IPS-15b (cell line): ENCODE data around the gene ENPEP.
"Not testable (repeated sequence)": the region's sequence is repeated elsewhere in the genome, so short reads cannot be mapped to it uniquely, and the experiment has no call there.

ENCODE experiments used
- H3K27me3 ChIP-seq: one replicate; pipeline ENCODE4 v1.6.1; 2013; ENCODE audit warnings: low read length; ENCODE audit not compliant: control insufficient read depth, insufficient read depth
- H3K36me3 ChIP-seq: one replicate; pipeline ENCODE4 v1.6.1; 2013; ENCODE audit warnings: low read length; ENCODE audit not compliant: control insufficient read depth, insufficient read depth
- H3K4me1 ChIP-seq: one replicate; pipeline ENCODE4 v1.6.1; 2013; ENCODE audit warnings: mild to moderate bottlenecking, low read length; ENCODE audit not compliant: control insufficient read depth, insufficient read depth
- H3K4me3 ChIP-seq: one replicate; pipeline ENCODE4 v1.5.1; 2013; ENCODE audit warnings: low read depth, low read length
- H3K9ac ChIP-seq: one replicate; pipeline ENCODE4 v1.6.1; 2013; ENCODE audit warnings: low read depth, mild to moderate bottlenecking, low read length
- H3K9me3 ChIP-seq: one replicate; pipeline ENCODE4 v1.6.1; 2013; ENCODE audit warnings: mild to moderate bottlenecking, low read length; ENCODE audit not compliant: control insufficient read depth, insufficient read depth

ENPEP gene

GRCh38 chr4:110532901-110533589, 57.1 kb downstream of the ENPEP start:
- Histone ChIP-seq H3K4me3 (no peak overlapping the region), H3K4me1 (peaks cover 3% of the 10 kb centered on the region), H3K36me3 (no peaks in the 10 kb centered on the region), H3K9ac (no peak overlapping the region), H3K9me3 (no peaks in the 10 kb centered on the region), H3K27me3 (no peaks in the 10 kb centered on the region)

- no peaks in the 10 kb centered on the region for H3K27me3 ChIP-seq
- H3K9ac ChIP-seq = no peak overlapping the region
- H3K36me3 ChIP-seq = no peaks in the 10 kb centered on the region
- H3K4me3 ChIP-seq = no peak overlapping the region
- H3K4me1 ChIP-seq = peaks cover 3% of the 10 kb centered on the region
- H3K9me3 ChIP-seq = no peaks in the 10 kb centered on the region
Observed at GRCh38 chr4:110533590-110533910, 57.6 kb downstream of the ENPEP start.

GRCh38 chr4:110533940-110534339, 58.0 kb downstream of the ENPEP start:
- H3K9me3 ChIP-seq = no peaks in the 10 kb centered on the region
- H3K4me1 ChIP-seq = peaks cover 3% of the 10 kb centered on the region
- no peaks in the 10 kb centered on the region for H3K36me3 ChIP-seq
- no peak overlapping the region for H3K9ac ChIP-seq
- no peak overlapping the region for H3K4me3 ChIP-seq
- H3K27me3 ChIP-seq = no peaks in the 10 kb centered on the region

- H3K27me3 ChIP-seq = no peaks in the 10 kb centered on the region
- H3K4me3 ChIP-seq = no peak overlapping the region
- H3K9me3 ChIP-seq = no peaks in the 10 kb centered on the region
- H3K9ac ChIP-seq = no peak overlapping the region
- no peaks in the 10 kb centered on the region for H3K36me3 ChIP-seq
- H3K4me1 ChIP-seq = no peaks in the 10 kb centered on the region
Observed at GRCh38 chr4:110540581-110540980, 64.6 kb downstream of the ENPEP start.

- Histone ChIP-seq H3K4me3 (no peak overlapping the region), H3K9me3 (no peaks in the 10 kb centered on the region), H3K4me1 (no peaks in the 10 kb centered on the region), H3K9ac (no peak overlapping the region), H3K36me3 (no peaks in the 10 kb centered on the region), H3K27me3 (no peaks in the 10 kb centered on the region)
Observed at GRCh38 chr4:110540982-110541451, 65.1 kb downstream of the ENPEP start.

GRCh38 chr4:110543577-110543976, 67.6 kb downstream of the ENPEP start:
- Histone ChIP-seq H3K4me1 (no peaks in the 10 kb centered on the region), H3K9ac (no peak overlapping the region)

GRCh38 chr4:110544594-110544993, 68.6 kb downstream of the ENPEP start:
- no peaks in the 10 kb centered on the region for H3K27me3 ChIP-seq
- H3K36me3 ChIP-seq = no peaks in the 10 kb centered on the region
- H3K9me3 ChIP-seq = no peaks in the 10 kb centered on the region
- H3K9ac ChIP-seq = no peak overlapping the region
- H3K4me3 ChIP-seq = no peak overlapping the region
- H3K4me1 ChIP-seq = peaks cover 3% of the 10 kb centered on the region

More at GRCh38 chr4:110543577-110543976, 67.6 kb downstream of the ENPEP start:
- Histone ChIP-seq H3K27me3 (no peaks in the 10 kb centered on the region), H3K9me3 (no peaks in the 10 kb centered on the region), H3K4me3 (no peak overlapping the region), H3K36me3 (no peaks in the 10 kb centered on the region)

- Histone ChIP-seq H3K4me3 (no peak overlapping the region), H3K36me3 (no peaks in the 10 kb centered on the region), H3K9ac (no peak overlapping the region)
Observed at GRCh38 chr4:110550260-110550659, 74.3 kb downstream of the ENPEP start.

GRCh38 chr4:110553197-110553596, 77.2 kb downstream of the ENPEP start:
- no peak overlapping the region for H3K4me3 ChIP-seq
- H3K4me1 ChIP-seq = peaks cover 3% of the 10 kb centered on the region
- no peaks in the 10 kb centered on the region for H3K36me3 ChIP-seq
- H3K9me3 ChIP-seq = no peaks in the 10 kb centered on the region
- no peaks in the 10 kb centered on the region for H3K27me3 ChIP-seq
- no peak overlapping the region for H3K9ac ChIP-seq

More at GRCh38 chr4:110550260-110550659, 74.3 kb downstream of the ENPEP start:
- Histone ChIP-seq H3K4me1 (peaks cover 3% of the 10 kb centered on the region), H3K9me3 (no peaks in the 10 kb centered on the region), H3K27me3 (no peaks in the 10 kb centered on the region)

- Histone ChIP-seq H3K9me3 (no peaks in the 10 kb centered on the region), H3K4me3 (no peak overlapping the region), H3K36me3 (no peaks in the 10 kb centered on the region), H3K27me3 (no peaks in the 10 kb centered on the region), H3K9ac (no peak overlapping the region), H3K4me1 (no peaks in the 10 kb centered on the region)
Observed at GRCh38 chr4:110567214-110567613, 91.3 kb downstream of the ENPEP start.

- not testable (repeated sequence) for H3K36me3 ChIP-seq, H3K9me3 ChIP-seq, H3K4me3 ChIP-seq, H3K9ac ChIP-seq, H3K4me1 ChIP-seq, H3K27me3 ChIP-seq
Observed at GRCh38 chr4:110576696-110577095, 100.7 kb downstream of the ENPEP start.

- Histone ChIP-seq H3K36me3 (no peaks in the 10 kb centered on the region), H3K27me3 (no peaks in the 10 kb centered on the region), H3K9ac (no peak overlapping the region), H3K4me1 (no peaks in the 10 kb centered on the region), H3K4me3 (no peak overlapping the region), H3K9me3 (no peaks in the 10 kb centered on the region)
Observed at GRCh38 chr4:110586131-110586850, 110.3 kb downstream of the ENPEP start.
